Body of pancreas (tissue), 4 donors: ENCODE measurements around the gene WNT7B.

Experiments used
- CTCF ChIP-seq, 7 experiments: fragments of 450-650 bp in 4 of 7; fragments of 200-600 bp in 3 of 7; sonication (generic) in 3 of 7; IDR thresholded peaks; one replicate each; pipeline ENCODE4 v1.5.1; 2016 to 2019; ENCODE audit warnings: antibody characterized with exemption in 7 of 7
- POLR2A ChIP-seq, 3 donors: fragments of 450-650 bp; IDR thresholded peaks; one replicate each; pipeline ENCODE4 v1.6.1; 2016; ENCODE audit warnings: antibody characterized with exemption in 3 of 3, mild to moderate bottlenecking in 2 of 3

DNA sequence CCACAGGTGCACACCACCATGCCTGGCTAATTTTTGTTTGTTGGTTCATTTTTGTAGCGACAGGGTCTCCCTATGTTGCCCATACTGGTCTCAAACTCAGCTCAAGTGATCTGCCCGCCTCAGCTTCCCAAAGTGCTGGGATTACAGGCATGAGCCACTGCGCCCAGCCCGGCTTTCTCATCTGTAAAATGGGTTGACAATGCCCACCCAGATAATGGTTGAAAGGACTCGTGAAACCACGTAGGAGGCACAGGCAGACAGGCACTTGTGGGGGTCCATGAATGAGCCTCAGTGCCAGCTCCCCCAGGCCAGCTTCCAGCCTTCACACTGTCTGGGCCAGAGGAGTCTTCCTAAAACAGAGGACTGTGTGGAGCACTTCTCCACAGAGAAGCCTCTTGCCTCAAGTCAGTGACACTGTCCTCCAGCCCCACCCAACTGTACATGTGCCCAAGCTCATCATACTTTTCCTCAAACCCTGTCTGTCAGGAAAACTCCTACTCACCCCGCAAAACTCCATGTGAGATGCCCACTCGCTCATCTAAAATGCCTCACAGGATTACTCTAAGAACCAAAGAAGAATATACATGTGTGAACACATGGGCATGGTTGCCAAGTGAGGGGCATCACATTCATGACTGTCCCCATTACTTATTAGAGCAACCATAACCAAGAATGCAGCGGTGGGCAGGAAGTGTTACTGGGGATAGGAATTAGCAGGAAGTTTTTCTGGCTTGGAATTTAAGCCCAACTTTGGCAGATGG is 32.1 kb upstream of the WNT7B start:
- no peak for TF ChIP-seq CTCF (IDR thresholded peaks at IDR 0.05)
- TF ChIP-seq POLR2A (IDR thresholded peaks at IDR 0.05) = no peak
